ENCODE measurements around the gene IFT88.
A peak's percentile ranks its signal among the peaks of the same experiment; 100 is the strongest.

Gene IFT88

GRCh38 chr13:20616059-20616797 is 49.3 kb downstream of the IFT88 start:
- peak; percentile 94 for ATAC-seq
- no peak for TF ChIP-seq SNAI2 (CRISPR knock-in tag; IDR thresholded peaks at IDR 0.05)
- no peak for TF ChIP-seq ZFP3 (CRISPR knock-in tag; IDR thresholded peaks at IDR 0.05)
- TF ChIP-seq ZNF8 (CRISPR knock-in tag; IDR thresholded peaks at IDR 0.05): no peak
- TF ChIP-seq ESRRG (CRISPR knock-in tag; IDR thresholded peaks at IDR 0.05): no peak
- no peak for TF ChIP-seq BACH2 (CRISPR knock-in tag; IDR thresholded peaks at IDR 0.05; ENCODE audit: borderline replicate concordance)
- no peak for TF ChIP-seq CSRNP3 (CRISPR knock-in tag; IDR thresholded peaks at IDR 0.05)
- no peak for TF ChIP-seq RARB (CRISPR knock-in tag; IDR thresholded peaks at IDR 0.05)
- no peak for TF ChIP-seq PATZ1 (CRISPR knock-in tag; IDR thresholded peaks at IDR 0.05; ENCODE audit: borderline replicate concordance)
- no peak for TF ChIP-seq TCF4 (CRISPR knock-in tag; IDR thresholded peaks at IDR 0.05; ENCODE audit: borderline replicate concordance)
- TF ChIP-seq TOX (CRISPR knock-in tag; IDR thresholded peaks at IDR 0.05; ENCODE audit: borderline replicate concordance): no peak
- no peak for TF ChIP-seq ISL1 (CRISPR knock-in tag; IDR thresholded peaks at IDR 0.05)
- TF ChIP-seq ZNF70 (CRISPR knock-in tag; IDR thresholded peaks at IDR 0.05): no peak

GRCh38 chr13:20623000-20623399 is 56.0 kb downstream of the IFT88 start:
- ATAC-seq: no peak
- no peak for TF ChIP-seq ZC3H10 (CRISPR knock-in tag; IDR thresholded peaks at IDR 0.05)
- TF ChIP-seq GLIS3 (CRISPR knock-in tag; IDR thresholded peaks at IDR 0.05): no peak
- TF ChIP-seq ZFP3 (CRISPR knock-in tag; IDR thresholded peaks at IDR 0.05): no peak
- TF ChIP-seq ZNF8 (CRISPR knock-in tag; IDR thresholded peaks at IDR 0.05): no peak
- no peak for TF ChIP-seq TCF4 (CRISPR knock-in tag; IDR thresholded peaks at IDR 0.05; ENCODE audit: borderline replicate concordance)

GRCh38 chr13:20624213-20624612 is 57.3 kb downstream of the IFT88 start:
- ATAC-seq: no peak
- TF ChIP-seq BACH2 (CRISPR knock-in tag; IDR thresholded peaks at IDR 0.05; ENCODE audit: borderline replicate concordance) (no peak), ZNF8 (CRISPR knock-in tag; IDR thresholded peaks at IDR 0.05) (no peak), ZNF70 (CRISPR knock-in tag; IDR thresholded peaks at IDR 0.05) (no peak), CSDC2 (CRISPR knock-in tag; IDR thresholded peaks at IDR 0.05) (no peak), SNAI2 (CRISPR knock-in tag; IDR thresholded peaks at IDR 0.05) (no peak), GLIS3 (CRISPR knock-in tag; IDR thresholded peaks at IDR 0.05) (no peak), CSRNP3 (CRISPR knock-in tag; IDR thresholded peaks at IDR 0.05) (no peak), ZFP30 (CRISPR knock-in tag; IDR thresholded peaks at IDR 0.05) (no peak), PATZ1 (CRISPR knock-in tag; IDR thresholded peaks at IDR 0.05; ENCODE audit: borderline replicate concordance) (no peak), ARNTL (CRISPR knock-in tag; IDR thresholded peaks at IDR 0.05; ENCODE audit: borderline replicate concordance, low read depth) (no peak), ESRRG (CRISPR knock-in tag; IDR thresholded peaks at IDR 0.05) (no peak)

GRCh38 chr13:20633802-20634201 is 66.8 kb downstream of the IFT88 start:
- ATAC-seq: no peak
- TF ChIP-seq ZNF8 (CRISPR knock-in tag; IDR thresholded peaks at IDR 0.05): no peak
- TF ChIP-seq TCF4 (CRISPR knock-in tag; IDR thresholded peaks at IDR 0.05; ENCODE audit: borderline replicate concordance): no peak
- TF ChIP-seq PPARA (CRISPR knock-in tag; IDR thresholded peaks at IDR 0.05; ENCODE audit: borderline replicate concordance): no peak
- no peak for TF ChIP-seq POU6F1 (CRISPR knock-in tag; IDR thresholded peaks at IDR 0.05; ENCODE audit: borderline replicate concordance, low read depth)
- no peak for TF ChIP-seq ZC3H10 (CRISPR knock-in tag; IDR thresholded peaks at IDR 0.05)
- TF ChIP-seq TSHZ2 (CRISPR knock-in tag; IDR thresholded peaks at IDR 0.05): no peak
- TF ChIP-seq BACH2 (CRISPR knock-in tag; IDR thresholded peaks at IDR 0.05; ENCODE audit: borderline replicate concordance): no peak
- no peak for TF ChIP-seq GLIS3 (CRISPR knock-in tag; IDR thresholded peaks at IDR 0.05)
- no peak for TF ChIP-seq RARB (CRISPR knock-in tag; IDR thresholded peaks at IDR 0.05)
- TF ChIP-seq OSR1 (CRISPR knock-in tag; IDR thresholded peaks at IDR 0.05): no peak
- TF ChIP-seq ZNF565 (CRISPR knock-in tag; conservative IDR thresholded peaks at IDR 0.05; ENCODE audit: low read depth): no peak
- no peak for TF ChIP-seq ESRRG (CRISPR knock-in tag; IDR thresholded peaks at IDR 0.05)
